Measurements from ENCODE around the gene CAPZA2. TPM values are rescaled to one million over a fixed set of nuclear protein-coding genes. Genes with fewer than 3 reads are reported as not detected.
"Not testable (repeated sequence)": the region's sequence is repeated elsewhere in the genome, so short reads cannot be mapped to it uniquely, and the experiment has no call there.

Gene CAPZA2
- total RNA-seq, 1 experiment from 2014 or later = 219 TPM

GRCh38 chr7:116953906-116954838 is 91.8 kb downstream of the CAPZA2 start:
- DNase-seq (ENCODE audit: low read depth) = peak; percentile 95

GRCh38 chr7:116955340-116955739 is 93.0 kb downstream of the CAPZA2 start:
- DNase-seq (ENCODE audit: low read depth) = no peak

GRCh38 chr7:116955801-116956476 is 93.6 kb downstream of the CAPZA2 start:
- DNase-seq (ENCODE audit: low read depth) = no peak

GRCh38 chr7:116956477-116956804 is 94.1 kb downstream of the CAPZA2 start:
- DNase-seq (ENCODE audit: low read depth) = no peak

GRCh38 chr7:116957874-116958273 is 95.5 kb downstream of the CAPZA2 start:
- no peak for DNase-seq (ENCODE audit: low read depth)

- DNase-seq (ENCODE audit: low read depth) = not testable (repeated sequence)
Measured at GRCh38 chr7:116961966-116962673, 99.7 kb downstream of the CAPZA2 start.

- DNase-seq (ENCODE audit: low read depth) = no peak
Measured at GRCh38 chr7:116963234-116963633, 100.8 kb downstream of the CAPZA2 start.

GRCh38 chr7:116966601-116967000 is 104.2 kb downstream of the CAPZA2 start:
- no peak for DNase-seq (ENCODE audit: low read depth)

GRCh38 chr7:116967254-116967922 is 105.0 kb downstream of the CAPZA2 start:
- no peak for DNase-seq (ENCODE audit: low read depth)

GRCh38 chr7:116967983-116968382 is 105.6 kb downstream of the CAPZA2 start:
- no peak for DNase-seq (ENCODE audit: low read depth)

GRCh38 chr7:116968631-116969030 is 106.2 kb downstream of the CAPZA2 start:
- no peak for DNase-seq (ENCODE audit: low read depth)

GRCh38 chr7:116969371-116969902 is 107.0 kb downstream of the CAPZA2 start:
- no peak for DNase-seq (ENCODE audit: low read depth)

GRCh38 chr7:116970238-116970910 is 108.0 kb downstream of the CAPZA2 start:
- no peak for DNase-seq (ENCODE audit: low read depth)

- not testable (repeated sequence) for DNase-seq (ENCODE audit: low read depth)
Measured at GRCh38 chr7:116971153-116971552, 108.8 kb downstream of the CAPZA2 start.

Other genes with a start within 250 kb of the CAPZA2 start
- 191 and 209 TPM in 2 replicates for gene MET, start 190.4 kb upstream of the CAPZA2 start, total RNA-seq (2014; rRNA removed; shearing (Covaris generic))
- gene ST7, start 90.9 kb downstream of the CAPZA2 start, total RNA-seq (2014; rRNA removed; shearing (Covaris generic)) = 18.6 and 26.5 TPM in 2 replicates

All from Daoy (cell line).